HEK293 (cell line): Measurements from ENCODE around the gene CDO1.
A peak's percentile ranks its signal among the peaks of the same experiment; 100 is the strongest.

Source experiments
- CTCF ChIA-PET: fragments of 350-600 bp; formaldehyde crosslinking; extraction: SDS; loops from one replicate; lab custom pipeline; 2021; ENCODE audit warnings: antibody characterized with exemption; lab: Yijun Ruan, JAX
- POLR2A ChIA-PET: fragments of 300-600 bp; formaldehyde crosslinking; extraction: SDS; loops from one replicate; lab custom pipeline; 2020; ENCODE audit warnings: antibody characterized with exemption, inconsistent platforms; lab: Yijun Ruan, JAX
- H3K27ac ChIP-seq: fragments of 200-500 bp; sonication (Bioruptor generic); 2 replicates; pipeline ENCODE4 v1.5.1; 2014; ENCODE audit warnings: low read depth, low read length, control low read depth, inconsistent platforms; ENCODE audit errors: extremely low read depth
- H3K36me3 ChIP-seq, 2 experiments: fragments of 200-500 bp in 1 of 2; sonication (Bioruptor generic) in 1 of 2; 1 replicate in 1 of 2; 2 replicates in 1 of 2; pipeline ENCODE4 v1.5.1; 2014 to 2017; ENCODE audit warnings: inconsistent platforms in 2 of 2, low read length in 2 of 2; ENCODE audit not compliant: control insufficient read depth in 2 of 2, insufficient read depth in 1 of 2
- H3K4me1 ChIP-seq: fragments of 200-500 bp; sonication (Bioruptor generic); 2 replicates; pipeline ENCODE4 v1.5.1; 2014; ENCODE audit warnings: mild to moderate bottlenecking, low read length, inconsistent platforms; ENCODE audit not compliant: control insufficient read depth, insufficient read depth
- H3K4me3 ChIP-seq: 2 replicates; pipeline ENCODE4 v1.5.1; 2011; ENCODE audit warnings: low read depth, mild to moderate bottlenecking, control low read depth, low read length, moderate library complexity
- H3K9me3 ChIP-seq: fragments of 200-500 bp; sonication (Bioruptor generic); 2 replicates; pipeline ENCODE4 v1.5.1; 2014; ENCODE audit warnings: low read depth, low read length, inconsistent platforms; ENCODE audit not compliant: control insufficient read depth, insufficient read depth
- ATF2 ChIP-seq: fragments of 450-650 bp; formaldehyde crosslinking; IDR thresholded peaks from 2 replicates; pipeline ENCODE4 v1.5.1; 2016; ENCODE audit warnings: missing biosample characterization, missing genetic modification characterization, low read depth
- KLF9 ChIP-seq: fragments of 450-650 bp; formaldehyde crosslinking; IDR thresholded peaks from 2 replicates; pipeline ENCODE4 v1.5.1; 2016; ENCODE audit warnings: missing biosample characterization, missing genetic modification characterization, low read depth
- SCRT1 ChIP-seq: fragments of 450-650 bp; formaldehyde crosslinking; IDR thresholded peaks from 2 replicates; pipeline ENCODE4 v1.5.1; 2016; ENCODE audit warnings: missing biosample characterization, missing genetic modification characterization, borderline replicate concordance
- SCRT2 ChIP-seq: fragments of 450-650 bp; formaldehyde crosslinking; IDR thresholded peaks from 2 replicates; pipeline ENCODE4 v1.5.1; 2016; ENCODE audit warnings: missing biosample characterization, missing genetic modification characterization
- ZBTB1 ChIP-seq: fragments of 450-650 bp; formaldehyde crosslinking; IDR thresholded peaks from 2 replicates; pipeline ENCODE4 v1.5.1; 2016; ENCODE audit warnings: missing biosample characterization, missing genetic modification characterization
- ZBTB26 ChIP-seq: fragments of 450-650 bp; formaldehyde crosslinking; optimal IDR thresholded peaks from 2 replicates; pipeline ENCODE3; 2016; ENCODE audit warnings: missing biosample characterization, mild to moderate bottlenecking, missing genetic modification characterization
- ZBTB44 ChIP-seq: fragments of 450-650 bp; IDR thresholded peaks from 2 replicates; pipeline ENCODE4 v1.5.1; 2018; ENCODE audit warnings: missing biosample characterization, mild to moderate bottlenecking, missing genetic modification characterization
- ZIC2 ChIP-seq: fragments of 450-650 bp; formaldehyde crosslinking; IDR thresholded peaks from 2 replicates; pipeline ENCODE4 v1.5.1; 2016; ENCODE audit warnings: missing biosample characterization, missing genetic modification characterization
- ZNF10 ChIP-seq: fragments of 450-650 bp; formaldehyde crosslinking; IDR thresholded peaks from 2 replicates; pipeline ENCODE4 v1.5.1; 2017; ENCODE audit warnings: missing biosample characterization, missing genetic modification characterization
- ZNF121 ChIP-seq: fragments of 450-650 bp; formaldehyde crosslinking; IDR thresholded peaks from 2 replicates; pipeline ENCODE4 v1.5.1; 2016; ENCODE audit warnings: missing biosample characterization, missing genetic modification characterization
- ZNF140 ChIP-seq: fragments of 450-650 bp; formaldehyde crosslinking; IDR thresholded peaks from 2 replicates; pipeline ENCODE4 v1.5.1; 2016; ENCODE audit warnings: missing biosample characterization, missing genetic modification characterization
- ZNF18 ChIP-seq: fragments of 450-650 bp; formaldehyde crosslinking; IDR thresholded peaks from 2 replicates; pipeline ENCODE4 v1.5.1; 2016; ENCODE audit warnings: missing biosample characterization, missing genetic modification characterization
- ZNF274 ChIP-seq, 2 experiments: fragments of 200-500 bp in 1 of 2; fragments of 450-650 bp in 1 of 2; sonication (Bioruptor generic) in 1 of 2; formaldehyde crosslinking in 1 of 2; IDR thresholded peaks; 2 replicates each; pipeline versions ENCODE4 v1.5.1 to v1.6.1; 2014 to 2016; ENCODE audit warnings: borderline replicate concordance in 1 of 2, inconsistent platforms in 1 of 2, low read length in 1 of 2, missing biosample characterization in 1 of 2, missing genetic modification characterization in 1 of 2
- ZNF292 ChIP-seq: fragments of 450-650 bp; formaldehyde crosslinking; IDR thresholded peaks from 2 replicates; pipeline ENCODE4 v1.5.1; 2016; ENCODE audit warnings: low read depth, missing biosample characterization, missing genetic modification characterization, borderline replicate concordance
- ZNF324 ChIP-seq: fragments of 450-650 bp; formaldehyde crosslinking; IDR thresholded peaks from 2 replicates; pipeline ENCODE4 v1.5.1; 2016; ENCODE audit warnings: missing biosample characterization, missing genetic modification characterization
- ZNF37A ChIP-seq: fragments of 450-650 bp; IDR thresholded peaks from 2 replicates; pipeline ENCODE4 v1.5.1; 2018; ENCODE audit warnings: missing biosample characterization, missing genetic modification characterization
- ZNF513 ChIP-seq: fragments of 450-650 bp; IDR thresholded peaks from 2 replicates; pipeline ENCODE4 v1.5.1; 2018; ENCODE audit warnings: missing biosample characterization, missing genetic modification characterization
- ZNF530 ChIP-seq: fragments of 450-650 bp; formaldehyde crosslinking; IDR thresholded peaks from 2 replicates; pipeline ENCODE4 v1.5.1; 2016; ENCODE audit warnings: low read depth, missing biosample characterization, missing genetic modification characterization
- ZNF707 ChIP-seq: fragments of 450-650 bp; formaldehyde crosslinking; IDR thresholded peaks from 2 replicates; pipeline ENCODE4 v1.5.1; 2016; ENCODE audit warnings: missing biosample characterization, missing genetic modification characterization
- ZNF792 ChIP-seq: fragments of 450-650 bp; formaldehyde crosslinking; IDR thresholded peaks from 2 replicates; pipeline ENCODE4 v1.5.1; 2016; ENCODE audit warnings: missing biosample characterization, missing genetic modification characterization
- ZSCAN4 ChIP-seq: fragments of 450-650 bp; formaldehyde crosslinking; IDR thresholded peaks from 2 replicates; pipeline ENCODE4 v1.5.1; 2017; ENCODE audit warnings: missing biosample characterization, missing genetic modification characterization
- ZXDB ChIP-seq: fragments of 450-650 bp; formaldehyde crosslinking; IDR thresholded peaks from 2 replicates; pipeline ENCODE4 v1.5.1; 2016; ENCODE audit warnings: missing biosample characterization, missing genetic modification characterization
- TF ChIP-seq, protein P1 (sequence below): fragments of 450-650 bp; formaldehyde crosslinking; IDR thresholded peaks from 2 replicates; pipeline ENCODE4 v1.5.1; 2017; ENCODE audit warnings: missing biosample characterization, missing genetic modification characterization

The CDO1 gene

DNA sequence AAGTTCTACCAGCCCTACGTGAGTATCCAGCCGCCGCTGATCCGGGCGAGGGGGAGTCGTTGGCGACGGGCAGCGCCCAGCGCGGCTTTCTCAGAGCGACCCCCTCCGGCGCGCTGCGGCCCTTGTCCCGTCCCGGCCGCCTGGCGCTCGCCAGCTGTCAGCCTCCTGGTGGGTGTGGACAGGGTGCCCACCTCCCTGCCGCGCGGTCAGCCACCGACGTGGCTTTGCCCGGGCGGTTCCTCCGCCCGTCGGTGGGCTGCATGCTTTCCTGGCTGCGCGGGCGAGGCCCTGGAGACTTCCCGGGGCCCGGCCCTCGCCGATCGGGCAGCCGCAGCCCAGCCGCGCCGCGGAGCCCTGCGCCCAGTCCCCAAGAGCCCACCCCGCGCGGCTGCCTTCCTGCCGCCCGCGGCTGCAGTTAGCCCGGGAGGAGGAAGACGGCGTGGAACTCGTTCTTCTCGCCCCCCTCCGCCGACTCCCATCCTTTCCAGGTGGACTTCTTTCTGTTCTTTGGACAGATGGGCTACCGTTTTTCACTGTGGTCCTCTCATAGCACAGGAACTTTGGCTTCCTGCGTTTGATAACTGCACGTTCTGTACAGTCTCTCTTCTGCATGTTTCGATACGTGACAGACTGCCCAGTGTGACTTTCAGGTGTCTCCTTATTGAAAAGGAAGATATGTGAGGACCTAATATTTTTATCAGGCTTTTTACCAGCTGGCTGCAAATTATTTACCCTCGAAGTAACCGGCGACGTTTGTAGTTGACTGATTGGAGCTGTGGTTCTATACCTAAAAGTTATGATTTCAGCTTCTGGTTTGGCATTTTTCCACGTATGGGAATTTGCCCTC lies 25.9 kb upstream of the CDO1 start (continued):
- 0 out of 2 replicates have a peak, but pooled peaks have one; percentile 2 for TF ChIP-seq ZNF18 (tag by site-specific recombination)
- peak; percentile 98 for TF ChIP-seq ZIC2
- TF ChIP-seq, all 188 proteins: peak for 28

DNA sequence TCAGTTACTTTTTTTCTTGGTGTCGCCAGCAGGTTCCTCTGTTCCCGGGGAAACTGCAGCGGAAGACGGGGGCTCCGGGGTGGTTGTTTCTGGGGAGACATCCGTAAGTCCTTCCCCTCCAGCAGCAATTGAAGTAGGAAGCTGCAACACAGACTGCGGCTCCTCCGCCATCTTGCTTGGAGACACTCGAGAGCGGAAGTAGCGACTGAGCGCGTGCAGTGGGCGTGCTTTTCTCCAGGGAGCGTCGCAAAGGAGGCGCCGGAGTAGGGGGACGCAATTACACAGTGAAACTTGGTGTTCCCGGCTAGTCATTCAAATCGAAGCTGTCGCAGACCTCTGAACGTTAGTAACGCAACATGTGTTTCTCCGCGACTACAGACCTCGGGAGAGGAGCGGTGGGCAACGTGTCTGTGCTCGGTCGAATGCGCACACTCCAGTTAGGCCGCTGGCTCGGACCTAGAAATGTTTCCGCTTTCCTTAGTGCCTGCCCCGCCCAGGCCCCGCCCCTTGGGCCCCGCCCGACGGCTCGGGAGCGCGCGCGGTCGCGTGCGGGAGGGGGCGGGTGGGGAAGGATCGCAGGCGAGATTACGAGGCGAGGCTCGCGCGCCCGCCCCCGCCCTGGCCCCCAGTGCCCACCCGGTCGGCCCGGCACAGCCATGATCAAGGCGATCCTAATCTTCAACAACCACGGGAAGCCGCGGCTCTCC lies 25.1 kb upstream of the CDO1 start, which contains the start of the genes AP3S1 and ATG12:
TSS of gene AP3S1 (plus strand) at position 554 of the 707 bp plus-strand sequence. CDS start at position 657, 103 bp downstream.
TSS of gene ATG12 (minus strand) at position 184 of the 707 bp plus-strand sequence. CDS start at position 171, 13 bp downstream.
- ChIA-PET CTCF (interaction anchor here (0.5 to 1.9 kb wide), 4 partner anchors 10 to 226 kb away, joined by 3 to 10 read pairs (median 6); no protein-coding TSS in a partner anchor), POLR2A (interaction anchor here (0.5 to 1.2 kb wide), 3 partner anchors 25 to 243 kb away, joined by 3 to 5 read pairs (median 4); partner anchors contain the start of genes CDO1 and COMMD10)
- H3K4me3 ChIP-seq = peak within 1 kb of the TSS; percentile 64
- peak within 1 kb of the TSS; percentile 95 for H3K27ac ChIP-seq
- H3K36me3 ChIP-seq = peaks cover 12 to 15% of the 10 kb centered on the region in 2 experiments
- peaks cover 21% of the 10 kb centered on the region; the same call in 1 of the 2 replicates for H3K4me1 ChIP-seq
- H3K9me3 ChIP-seq = no peaks in the 10 kb centered on the region
- TF ChIP-seq ZNF140 (no peak), KLF9 (tag by site-specific recombination) (peak; percentile 95), ZNF10 (tag by site-specific recombination) (no peak), ZNF530 (tag by site-specific recombination) (no peak), ZNF37A (tag by site-specific recombination) (no peak), ZBTB1 (tag by site-specific recombination) (no peak), ZSCAN4 (tag by site-specific recombination) (no peak), ZNF513 (no peak), ZNF121 (tag by site-specific recombination) (no peak), ZXDB (tag by site-specific recombination) (peak; percentile 89), ZBTB26 (tag by site-specific recombination) (peak; percentile 92), ZNF274 (IDR thresholded peaks at IDR 0.05; ENCODE audit: low read length) (no peak), ZNF274 (tag by site-specific recombination; IDR thresholded peaks at IDR 0.05; ENCODE audit: borderline replicate concordance) (no peak), ZNF707 (tag by site-specific recombination) (no peak), ATF2 (tag by site-specific recombination) (no peak), ZNF792 (tag by site-specific recombination) (no peak), ZNF292 (tag by site-specific recombination) (no peak), ZBTB44 (tag by site-specific recombination) (0 out of 2 replicates have a peak, but pooled peaks have one; percentile 3), ZNF324 (no peak; the same call in none of the 2 replicates), SCRT2 (tag by site-specific recombination) (peak; percentile 92), SCRT1 (tag by site-specific recombination) (no peak)
- TF ChIP-seq, protein P1, sequence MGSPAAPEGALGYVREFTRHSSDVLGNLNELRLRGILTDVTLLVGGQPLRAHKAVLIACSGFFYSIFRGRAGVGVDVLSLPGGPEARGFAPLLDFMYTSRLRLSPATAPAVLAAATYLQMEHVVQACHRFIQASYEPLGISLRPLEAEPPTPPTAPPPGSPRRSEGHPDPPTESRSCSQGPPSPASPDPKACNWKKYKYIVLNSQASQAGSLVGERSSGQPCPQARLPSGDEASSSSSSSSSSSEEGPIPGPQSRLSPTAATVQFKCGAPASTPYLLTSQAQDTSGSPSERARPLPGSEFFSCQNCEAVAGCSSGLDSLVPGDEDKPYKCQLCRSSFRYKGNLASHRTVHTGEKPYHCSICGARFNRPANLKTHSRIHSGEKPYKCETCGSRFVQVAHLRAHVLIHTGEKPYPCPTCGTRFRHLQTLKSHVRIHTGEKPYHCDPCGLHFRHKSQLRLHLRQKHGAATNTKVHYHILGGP (tag by site-specific recombination) = no peak
